ENCODE measurements around the gene PAK1.

GRCh38 chr11:77302752-77303151 lies 171.1 kb downstream of the PAK1 start:
- no peak for TF ChIP-seq EZH2 (IDR thresholded peaks at IDR 0.05; ENCODE audit: low read length)
- no peak for TF ChIP-seq CTCF (optimal IDR thresholded peaks at IDR 0.05 in 1 of 3, IDR thresholded peaks at IDR 0.05 in 1 of 3, conservative IDR thresholded peaks at IDR 0.05 in 1 of 3; ENCODE audit: extremely low read depth in 1 of 3, insufficient read depth in 2 of 3, low read length in 3 of 3)
